Measurements from ENCODE around the gene OR51B4.

Gene OR51B4

GRCh38 chr11:5293028-5293427, 8.7 kb downstream of the OR51B4 start:
- DNase-seq: no peak

- no peak for DNase-seq
These were observed 10.4 kb downstream of the OR51B4 start for GRCh38 chr11:5291207-5291838.

GRCh38 chr11:5290106-5290505, 11.6 kb downstream of the OR51B4 start:
- DNase-seq: no peak

- no peak for DNase-seq
These were observed 12.1 kb downstream of the OR51B4 start for GRCh38 chr11:5289696-5290095.

- DNase-seq: no peak
These were observed 12.7 kb downstream of the OR51B4 start for GRCh38 chr11:5288906-5289550.

GRCh38 chr11:5288108-5288905, 13.4 kb downstream of the OR51B4 start:
- DNase-seq: no peak

- DNase-seq: no peak
These were observed 14.8 kb downstream of the OR51B4 start for GRCh38 chr11:5286901-5287300.

- DNase-seq: no peak
These were observed 15.4 kb downstream of the OR51B4 start for GRCh38 chr11:5286351-5286750.

GRCh38 chr11:5285703-5286340, 15.9 kb downstream of the OR51B4 start:
- DNase-seq: no peak

GRCh38 chr11:5284637-5285036, 17.1 kb downstream of the OR51B4 start:
- DNase-seq: no peak

GRCh38 chr11:5283882-5284281, 17.9 kb downstream of the OR51B4 start:
- no peak for DNase-seq

GRCh38 chr11:5283086-5283485, 18.7 kb downstream of the OR51B4 start:
- DNase-seq: no peak

GRCh38 chr11:5282628-5283027, 19.1 kb downstream of the OR51B4 start:
- DNase-seq: no peak

- no peak for DNase-seq
These were observed 20.1 kb downstream of the OR51B4 start for GRCh38 chr11:5281596-5281995.

- DNase-seq: peak; percentile 40
These were observed 21.1 kb downstream of the OR51B4 start for GRCh38 chr11:5280582-5281102.

GRCh38 chr11:5279471-5280090, 22.2 kb downstream of the OR51B4 start:
- no peak for DNase-seq

GRCh38 chr11:5277807-5278382, 23.9 kb downstream of the OR51B4 start:
- DNase-seq: no peak

GRCh38 chr11:5276697-5277096, 25.0 kb downstream of the OR51B4 start:
- no peak for DNase-seq

- DNase-seq: no peak
These were observed 26.2 kb downstream of the OR51B4 start for GRCh38 chr11:5275369-5276110.

GRCh38 chr11:5274395-5274794, 27.4 kb downstream of the OR51B4 start:
- no peak for DNase-seq

- DNase-seq: no peak
These were observed 29.2 kb downstream of the OR51B4 start for GRCh38 chr11:5272395-5273017.

Data from activated CD4-positive, alpha-beta T cell treated with anti-CD3 and anti-CD28 coated beads for 48 hours (primary cell).